Measurements from ENCODE around the gene PCK2. TPM values are rescaled to one million over a fixed set of nuclear protein-coding genes. Genes with fewer than 3 reads are reported as not detected.

Gene PCK2
- total and polyA plus RNA-seq, 2 experiments from 2014 or later, result 68.7 to 88.8 TPM

- H3K27ac ChIP-seq, result no peak overlapping the region
- H3K4me3 ChIP-seq, result no peak overlapping the region
- H3K4me1 ChIP-seq (ENCODE audit: insufficient read depth), result peaks cover 7% of the 10 kb centered on the region
These were observed 45.3 kb downstream of the PCK2 start for GRCh38 chr14:24139272-24139934.

GRCh38 chr14:24141097-24141880 lies 47.2 kb downstream of the PCK2 start, which contains the start of gene EMC9:
EMC9 (minus strand) TSS chr14:24141591; CDS start chr14:24141304, 287 bp downstream.
- no peaks in the 10 kb centered on the region for H3K36me3 ChIP-seq (replicated peaks; ENCODE audit: insufficient read depth, low read depth)
- H3K4me3 ChIP-seq, result peak within 1 kb of the TSS; percentile 27
- WGBS (ENCODE audit: low lambda C conversion rate, missing lambda C conversion rate), result 2% methylated on average over 59 of the region's 65 CpGs
- H4K20me1 ChIP-seq (ENCODE audit: insufficient read depth, poor library complexity, severe bottlenecking), result peaks cover 3% of the 10 kb centered on the region
- H3K9me2 ChIP-seq (replicated peaks; ENCODE audit: insufficient read depth), result no peaks in the 10 kb centered on the region
- peaks cover 16% of the 10 kb centered on the region for H3K4me1 ChIP-seq (ENCODE audit: insufficient read depth)
- peak within 1 kb of the TSS; percentile 97 for H3K4me2 ChIP-seq
- peak; percentile 28 for TF ChIP-seq CTCF (IDR thresholded peaks at IDR 0.05; ENCODE audit: poor library complexity)
- no peak for TF ChIP-seq EZH2 (IDR thresholded peaks at IDR 0.05; ENCODE audit: borderline replicate concordance)
- peak within 1 kb of the TSS; percentile 44 for H2AFZ ChIP-seq
- DNase-seq (ENCODE audit: low spot score), result peak; percentile 100
- peak within 1 kb of the TSS; percentile 75 for H3K27ac ChIP-seq
- H3K79me2 ChIP-seq, result peaks cover 59% of the 10 kb centered on the region
- no peaks in the 10 kb centered on the region for H3K9me3 ChIP-seq (ENCODE audit: low read depth)
- no peaks in the 10 kb centered on the region for H3K27me3 ChIP-seq

More at GRCh38 chr14:24139272-24139934, 45.3 kb downstream of the PCK2 start:
- H3K79me2 ChIP-seq, result peaks cover 45% of the 10 kb centered on the region
- peaks cover 3% of the 10 kb centered on the region for H4K20me1 ChIP-seq (ENCODE audit: insufficient read depth, poor library complexity, severe bottlenecking)
- no peak overlapping the region for H2AFZ ChIP-seq
- no peaks in the 10 kb centered on the region for H3K36me3 ChIP-seq (replicated peaks; ENCODE audit: insufficient read depth, low read depth)
- WGBS (ENCODE audit: low lambda C conversion rate, missing lambda C conversion rate), result 93% methylated on average over 9 of the region's 9 CpGs
- H3K9me2 ChIP-seq (replicated peaks; ENCODE audit: insufficient read depth), result no peaks in the 10 kb centered on the region
- no peaks in the 10 kb centered on the region for H3K27me3 ChIP-seq
- TF ChIP-seq CTCF (IDR thresholded peaks at IDR 0.05; ENCODE audit: poor library complexity), result no peak
- no peak for TF ChIP-seq EZH2 (IDR thresholded peaks at IDR 0.05; ENCODE audit: borderline replicate concordance)
- TF ChIP-seq EZH2phosphoT487 (IDR thresholded peaks at IDR 0.05; ENCODE audit: low read depth, severe bottlenecking, unreplicated experiment), result no peak
- no peaks in the 10 kb centered on the region for H3K9me3 ChIP-seq (ENCODE audit: low read depth)
- peak overlapping the region; percentile 97 for H3K4me2 ChIP-seq
- no peak for DNase-seq (ENCODE audit: low spot score)

GRCh38 chr14:24143511-24143910 lies 49.4 kb downstream of the PCK2 start:
- no peak for TF ChIP-seq EZH2phosphoT487 (IDR thresholded peaks at IDR 0.05; ENCODE audit: low read depth, severe bottlenecking, unreplicated experiment)
- TF ChIP-seq CTCF (IDR thresholded peaks at IDR 0.05; ENCODE audit: poor library complexity), result no peak
- TF ChIP-seq EZH2 (IDR thresholded peaks at IDR 0.05; ENCODE audit: borderline replicate concordance), result no peak
- Histone ChIP-seq H3K4me1 (ENCODE audit: insufficient read depth) (peaks cover 14% of the 10 kb centered on the region), H2AFZ (no peak overlapping the region), H3K9me3 (ENCODE audit: low read depth) (no peaks in the 10 kb centered on the region), H4K20me1 (ENCODE audit: insufficient read depth, poor library complexity, severe bottlenecking) (peaks cover 8% of the 10 kb centered on the region), H3K79me2 (peaks cover 49% of the 10 kb centered on the region), H3K4me2 (no peak overlapping the region), H3K27me3 (no peaks in the 10 kb centered on the region), H3K9me2 (replicated peaks; ENCODE audit: insufficient read depth) (no peaks in the 10 kb centered on the region), H3K27ac (no peak overlapping the region), H3K36me3 (replicated peaks; ENCODE audit: insufficient read depth, low read depth) (no peaks in the 10 kb centered on the region), H3K4me3 (no peak overlapping the region)
- DNase-seq (ENCODE audit: low spot score), result no peak
- WGBS (ENCODE audit: low lambda C conversion rate, missing lambda C conversion rate), result 100% methylated on average over 2 of the region's 2 CpGs
